Neural progenitor cell (in vitro differentiated cells): ENCODE data around the gene ACOT13.

ENCODE experiments used
- CTCF ChIP-seq: fragments of 200-600 bp; sonication (generic); IDR thresholded peaks from 2 replicates; pipeline ENCODE4 v1.5.1; 2017; ENCODE audit warnings: antibody characterized with exemption, mild to moderate bottlenecking
- EZH2 ChIP-seq: fragments of 200-600 bp; sonication (generic); IDR thresholded peaks from 2 replicates; pipeline ENCODE4 v1.6.1; 2017; ENCODE audit warnings: antibody characterized with exemption, mild to moderate bottlenecking, moderate library complexity
- EZH2phosphoT487 ChIP-seq: fragments of 200-600 bp; sonication (generic); IDR thresholded peaks from 2 replicates; pipeline ENCODE4 v1.6.1; 2017; ENCODE audit warnings: antibody characterized with exemption

DNA sequence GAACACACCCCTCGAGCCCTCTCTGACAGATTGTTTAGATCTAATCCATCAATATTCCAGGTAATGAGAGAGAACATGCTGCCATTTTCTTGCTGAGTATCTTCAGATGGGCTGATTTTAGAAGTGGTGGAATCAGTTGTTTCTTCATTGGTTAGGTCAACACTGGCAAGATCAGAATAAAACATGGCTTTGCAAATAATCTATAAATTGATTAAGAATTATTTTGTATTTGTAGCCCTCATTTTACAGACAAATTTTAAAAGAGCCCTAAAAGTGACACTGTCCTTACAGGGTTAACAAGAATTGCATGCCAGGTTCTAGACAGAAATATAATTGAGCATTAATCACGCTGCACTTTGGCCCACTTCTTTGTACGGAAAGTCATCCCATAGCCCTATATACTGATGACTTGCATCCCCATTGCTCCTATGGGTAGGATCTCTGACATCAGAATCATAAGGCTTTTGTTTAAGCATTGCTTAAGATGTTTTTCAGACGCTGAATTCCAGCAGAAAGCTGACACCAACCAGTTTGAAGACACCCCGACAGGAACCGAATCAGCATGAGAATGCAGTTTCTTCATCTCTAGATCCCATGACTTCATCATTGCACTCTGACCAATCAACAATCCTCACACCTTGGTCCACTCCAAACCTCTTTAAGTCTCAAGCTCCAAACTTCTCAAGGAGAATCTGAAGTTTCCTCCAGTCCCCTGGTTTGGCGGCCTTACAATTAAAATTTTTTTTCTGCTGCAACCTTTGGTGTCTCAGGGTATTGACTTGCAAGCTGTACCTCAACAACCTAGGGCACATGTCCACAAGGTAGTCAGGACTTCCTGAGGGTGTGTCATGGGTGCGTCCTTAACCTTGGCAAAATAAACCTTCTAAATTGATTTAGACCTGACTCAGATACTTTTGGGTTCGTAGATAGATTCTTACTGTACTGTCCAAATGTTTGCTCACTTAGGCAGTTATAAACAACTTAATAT is 8.0 kb upstream of the ACOT13 start:
- TF ChIP-seq CTCF (no peak), EZH2 (no peak), EZH2phosphoT487 (no peak)
